Measurements from ENCODE around the gene STUM.

Gene STUM

DNA sequence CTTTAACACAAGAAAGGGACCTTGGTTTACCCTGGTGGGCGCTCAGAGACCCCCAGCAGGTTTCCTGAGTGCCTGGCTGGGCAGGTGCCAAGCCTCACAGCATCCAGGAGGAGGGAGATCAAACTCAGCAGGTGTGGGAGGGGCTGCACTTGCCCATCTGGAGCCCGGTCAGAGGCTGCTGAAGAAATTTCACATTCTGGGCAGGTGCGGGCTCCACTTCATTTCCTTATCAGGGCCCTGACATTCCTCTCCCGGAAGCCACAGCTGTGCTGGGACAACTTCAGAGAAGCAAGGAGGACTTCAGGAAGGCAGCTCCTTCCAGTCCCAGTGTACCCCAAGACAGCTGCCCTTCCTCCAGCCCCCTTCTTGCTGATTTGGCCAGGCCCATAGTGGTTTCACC is 107.6 kb downstream of the STUM start:
- peak; percentile 68 for DNase-seq

DNA sequence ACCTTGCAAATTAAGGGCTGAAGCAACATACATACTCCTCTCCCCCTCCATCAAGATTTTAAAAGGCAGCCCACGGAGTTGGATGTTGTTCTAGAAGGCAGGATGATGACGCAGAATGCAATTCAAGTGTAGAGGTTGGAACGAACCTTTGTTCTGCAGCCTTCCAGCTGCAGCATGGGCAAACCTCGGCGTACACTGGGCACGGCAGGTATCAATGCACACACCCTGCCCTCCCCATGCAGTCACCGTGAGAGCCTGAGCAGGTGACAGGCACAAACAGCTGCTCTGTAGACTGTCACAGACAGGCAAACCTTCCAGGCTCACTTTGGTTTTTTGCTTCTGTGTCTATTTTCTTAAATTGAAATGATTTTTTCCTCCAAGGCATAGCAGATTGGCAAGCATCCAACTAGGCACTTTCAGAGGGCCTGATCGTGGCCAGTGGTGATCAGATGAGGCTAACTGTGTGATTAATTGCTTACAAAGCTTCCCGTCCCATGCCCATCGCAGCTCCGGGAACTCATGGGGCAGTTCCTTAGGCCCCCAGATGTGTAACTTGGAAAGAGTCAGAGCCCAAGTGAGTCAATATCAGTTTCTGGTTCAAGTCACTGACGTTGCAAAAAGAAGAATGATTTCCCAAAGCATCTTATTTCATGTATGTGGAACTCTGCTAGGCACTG is 108.2 kb downstream of the STUM start:
- peak; percentile 82 for DNase-seq

DNA sequence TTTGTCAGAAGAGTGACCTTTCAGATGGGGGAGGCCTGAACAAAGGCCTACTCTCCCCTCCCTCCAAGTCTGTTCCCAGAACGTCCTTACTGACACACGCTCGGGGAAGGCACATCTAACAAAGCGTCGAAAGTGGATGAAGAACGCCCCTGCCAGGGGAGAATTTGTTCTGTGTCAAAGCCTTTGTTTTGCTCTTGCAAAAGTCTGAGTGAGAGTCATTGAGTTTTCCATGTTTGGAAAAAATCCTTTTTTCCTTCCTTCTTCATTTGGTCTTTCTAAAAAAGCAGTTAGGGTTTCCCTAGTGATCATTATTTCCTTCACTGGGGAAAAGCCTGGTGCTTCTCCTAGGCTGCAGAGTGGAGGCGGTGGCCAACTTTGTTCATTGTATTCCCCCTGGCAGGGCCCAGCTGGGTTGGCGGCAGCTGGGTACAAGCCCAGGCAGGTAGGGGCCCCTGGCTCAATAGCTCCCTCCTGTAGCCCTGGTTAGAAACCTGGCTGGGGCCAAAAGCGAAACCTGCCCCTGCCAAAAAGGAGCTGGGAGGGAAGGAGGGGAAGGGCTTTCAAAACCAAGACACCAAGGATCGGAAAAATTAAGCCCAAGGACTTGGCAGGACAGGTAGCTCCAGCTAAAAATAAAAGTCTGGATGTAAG is 109.5 kb downstream of the STUM start:
- DNase-seq = peak; percentile 78

DNA sequence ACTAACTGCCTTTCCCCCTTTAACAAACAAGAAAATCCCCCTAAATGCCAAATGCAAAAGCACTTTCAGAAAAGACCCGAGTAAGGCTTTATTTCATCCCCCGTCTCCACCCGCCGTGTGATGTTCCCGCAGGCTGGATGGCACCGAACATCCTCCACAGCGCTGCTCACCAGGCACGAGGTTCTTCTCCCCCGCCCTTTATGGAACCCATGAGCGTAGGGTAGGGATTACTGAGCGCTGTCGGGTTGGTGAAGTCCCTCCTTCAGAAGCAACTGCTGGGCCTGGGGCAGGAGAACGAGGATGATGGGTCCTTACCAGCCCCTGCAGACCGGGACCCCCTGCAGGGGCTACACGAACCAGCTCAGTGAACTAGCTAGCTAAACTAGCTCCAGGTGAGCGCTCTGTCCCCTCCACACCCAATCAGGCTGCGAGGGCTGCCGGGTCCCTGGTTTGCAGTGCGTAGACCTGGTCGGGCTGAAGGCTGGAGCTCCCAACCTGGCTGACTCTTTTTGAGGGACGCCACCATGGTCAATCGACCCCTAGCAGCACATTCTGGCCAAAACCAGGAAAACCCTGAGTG is 110.1 kb downstream of the STUM start:
- no peak for DNase-seq
